GM23338 (cell line): ENCODE data around the gene DNAJC11. TPM values are rescaled to one million over a fixed set of nuclear protein-coding genes. Genes with fewer than 3 reads are reported as not detected.

Experiments
- ATAC-seq: fragments of 200-7000 bp; cut with Tn5 transposase; 3 replicates; pipeline ENCODE4 v1.9.1; 2020
- DNase-seq: peaks from one replicate; pipeline ENCODE4 v3.0.0-alpha.2; 2015; ENCODE audit warnings: low spot score
- H2AFZ ChIP-seq: fragments of 200-600 bp; sonication (generic); 2 replicates; pipeline ENCODE4 v1.8.0; 2016; ENCODE audit warnings: antibody characterized with exemption, mild to moderate bottlenecking, moderate library complexity
- H3F3A ChIP-seq: fragments of 200-600 bp; sonication (generic); replicated peaks from 2 replicates; pipeline ENCODE4 v1.8.0; 2017; ENCODE audit warnings: antibody characterized with exemption, mixed run types, low read depth
- H3K27ac ChIP-seq: fragments of 200-600 bp; sonication (generic); 2 replicates; pipeline ENCODE4 v1.6.1; 2016; ENCODE audit warnings: low read depth
- H3K27me3 ChIP-seq: fragments of 200-600 bp; sonication (generic); 2 replicates; pipeline ENCODE4 v1.8.0; 2016; ENCODE audit warnings: mild to moderate bottlenecking, mixed run types, moderate library complexity; ENCODE audit not compliant: insufficient read depth
- H3K36me3 ChIP-seq: fragments of 200-600 bp; sonication (generic); 2 replicates; pipeline ENCODE4 v1.8.0; 2016; ENCODE audit warnings: mild to moderate bottlenecking; ENCODE audit not compliant: insufficient read depth
- H3K4me1 ChIP-seq: fragments of 200-600 bp; sonication (generic); 2 replicates; pipeline ENCODE4 v1.8.0; 2016; ENCODE audit warnings: mild to moderate bottlenecking, moderate library complexity; ENCODE audit not compliant: insufficient read depth
- H3K4me2 ChIP-seq: fragments of 200-600 bp; sonication (generic); 2 replicates; pipeline ENCODE4 v1.7.1; 2017; ENCODE audit warnings: mixed run types
- H3K4me3 ChIP-seq: fragments of 200-600 bp; sonication (generic); 2 replicates; pipeline ENCODE4 v1.6.1; 2016; ENCODE audit warnings: mixed run types
- H3K79me2 ChIP-seq: fragments of 200-600 bp; sonication (generic); replicated peaks from 2 replicates; pipeline ENCODE4 v1.8.0; 2017; ENCODE audit warnings: mild to moderate bottlenecking; ENCODE audit not compliant: insufficient read depth
- H3K9me2 ChIP-seq: fragments of 200-600 bp; sonication (generic); 2 replicates; pipeline ENCODE4 v1.8.0; 2017; ENCODE audit not compliant: insufficient read depth
- H4K20me1 ChIP-seq: fragments of 200-600 bp; sonication (generic); replicated peaks from 2 replicates; pipeline ENCODE4 v1.8.0; 2017; ENCODE audit warnings: mild to moderate bottlenecking; ENCODE audit not compliant: insufficient read depth
- H3K27ac Mint-ChIP-seq: 2 replicates; pipeline ENCODE4 v1.8.0; 2020; ENCODE audit warnings: inconsistent platforms, mild to moderate bottlenecking, moderate library complexity, mixed read lengths
- H3K27me3 Mint-ChIP-seq: 3 replicates; pipeline ENCODE4 v1.8.0; 2022; ENCODE audit warnings: low read depth, mild to moderate bottlenecking, moderate library complexity, mixed read lengths, inconsistent platforms; ENCODE audit not compliant: insufficient read depth, poor library complexity
- H3K36me3 Mint-ChIP-seq: 3 replicates; pipeline ENCODE4 v1.8.0; 2021; ENCODE audit warnings: low read depth, mild to moderate bottlenecking, inconsistent platforms, moderate library complexity, mixed read lengths
- H3K4me1 Mint-ChIP-seq: 3 replicates; pipeline ENCODE4 v1.8.0; 2020; ENCODE audit warnings: mild to moderate bottlenecking, inconsistent platforms, mixed read lengths
- H3K4me3 Mint-ChIP-seq: 3 replicates; pipeline ENCODE4 v1.8.0; 2021; ENCODE audit warnings: moderate library complexity, mild to moderate bottlenecking, inconsistent platforms, mixed read lengths
- H3K9me3 Mint-ChIP-seq: 3 replicates; pipeline ENCODE4 v1.8.0; 2020; ENCODE audit warnings: moderate library complexity, mild to moderate bottlenecking, inconsistent platforms, mixed read lengths
- CREB1 ChIP-seq: fragments of 250-450 bp; sonication (Bioruptor Pico); IDR thresholded peaks from 2 replicates; pipeline ENCODE4 v1.5.0; 2020; ENCODE audit warnings: low read depth, mild to moderate bottlenecking, moderate library complexity
- CTCF ChIP-seq, 2 experiments: fragments of 200-600 bp in 1 of 2; sonication (generic) in 1 of 2; conservative IDR thresholded peaks; 2 replicates each; pipeline versions ENCODE4 v1.5.1 to v1.6.1; 2016 to 2017; ENCODE audit warnings: antibody characterized with exemption in 2 of 2, low read depth in 2 of 2, mild to moderate bottlenecking in 2 of 2, moderate library complexity in 1 of 2
- EZH2 ChIP-seq: fragments of 200-600 bp; sonication (generic); IDR thresholded peaks from one replicate; pipeline ENCODE4 v1.8.0; 2017; ENCODE audit warnings: antibody characterized with exemption, mild to moderate bottlenecking, low read depth; ENCODE audit not compliant: unreplicated experiment
- EZH2phosphoT487 ChIP-seq: fragments of 200-600 bp; sonication (generic); IDR thresholded peaks from one replicate; pipeline ENCODE4 v1.8.1; 2018; ENCODE audit warnings: antibody characterized with exemption; ENCODE audit not compliant: unreplicated experiment
- JUNB ChIP-seq: IDR thresholded peaks from one replicate; pipeline ENCODE4 v1.6.1; 2016; ENCODE audit warnings: antibody characterized with exemption; ENCODE audit not compliant: unreplicated experiment
- NANOG ChIP-seq: IDR thresholded peaks from 2 replicates; pipeline ENCODE4 v1.6.1; 2016; ENCODE audit warnings: antibody characterized with exemption, borderline replicate concordance
- POLR2AphosphoS5 ChIP-seq: IDR thresholded peaks from 2 replicates; pipeline ENCODE4 v1.6.1; 2016; ENCODE audit warnings: antibody characterized with exemption, low read depth
- STAT1 ChIP-seq: IDR thresholded peaks from one replicate; pipeline ENCODE4 v1.6.1; 2016; ENCODE audit warnings: antibody characterized with exemption; ENCODE audit not compliant: unreplicated experiment
- ZNF114 ChIP-seq: fragments of 250-450 bp; sonication (Bioruptor Pico); IDR thresholded peaks from 2 replicates; pipeline ENCODE4 v1.5.0; 2020; ENCODE audit warnings: mild to moderate bottlenecking, moderate library complexity
- ZNF331 ChIP-seq: fragments of 250-450 bp; sonication (Bioruptor Pico); IDR thresholded peaks from 2 replicates; pipeline ENCODE4 v1.5.0; 2020; ENCODE audit warnings: low read depth, mild to moderate bottlenecking, moderate library complexity
- polyA plus RNA-seq: library from polyadenylated mRNA; unstranded; fragments of >200 nt; fragmentation: Nextera tagmentation; extraction: Ambion mirVana; gene quantifications from 2 replicates; pipeline ENCODE4 v1.2.1, GENCODE V29; 2016
- total RNA-seq: library from RNA; depleted of rRNA; stranded (reverse); fragments of >200 nt; shearing (Covaris generic); gene quantifications from 2 replicates; pipeline ENCODE4 v1.2.3, GENCODE V29; 2014
- TF ChIP-seq, protein P1 (sequence below): IDR thresholded peaks from 2 replicates; pipeline ENCODE4 v1.6.1; 2016; ENCODE audit warnings: antibody characterized with exemption
- TF ChIP-seq, protein P2 (sequence below): fragments of 250-450 bp; sonication (Bioruptor Pico); IDR thresholded peaks from 2 replicates; pipeline ENCODE4 v1.5.0; 2020; ENCODE audit warnings: mild to moderate bottlenecking, moderate library complexity

The DNAJC11 gene
- total and polyA plus RNA-seq, 2 experiments from 2014 or later = 48.4 to 67.2 TPM

DNA sequence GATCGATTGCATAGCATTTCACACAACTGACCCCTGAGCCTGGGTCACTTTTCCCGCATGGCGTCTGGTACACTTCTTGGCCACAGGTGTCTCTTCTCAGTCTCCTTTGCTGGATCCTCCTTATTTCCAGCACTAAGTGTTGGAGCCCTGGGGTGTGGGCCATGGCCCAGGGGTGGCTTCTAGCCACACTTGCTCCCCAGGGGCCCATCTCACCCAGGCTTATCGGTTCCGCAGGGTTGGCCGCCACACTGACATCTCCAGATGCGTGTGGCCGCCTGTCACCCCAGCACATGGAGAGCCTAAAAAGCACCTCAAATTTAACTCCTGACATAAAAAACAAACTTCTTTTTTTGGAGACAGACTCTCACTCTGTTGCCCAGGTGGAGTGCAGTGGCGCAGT, 74.6 kb downstream of the DNAJC11 start (continued):
- TF ChIP-seq ZNF331 (CRISPR knock-in tag) = no peak
- TF ChIP-seq, protein P1, sequence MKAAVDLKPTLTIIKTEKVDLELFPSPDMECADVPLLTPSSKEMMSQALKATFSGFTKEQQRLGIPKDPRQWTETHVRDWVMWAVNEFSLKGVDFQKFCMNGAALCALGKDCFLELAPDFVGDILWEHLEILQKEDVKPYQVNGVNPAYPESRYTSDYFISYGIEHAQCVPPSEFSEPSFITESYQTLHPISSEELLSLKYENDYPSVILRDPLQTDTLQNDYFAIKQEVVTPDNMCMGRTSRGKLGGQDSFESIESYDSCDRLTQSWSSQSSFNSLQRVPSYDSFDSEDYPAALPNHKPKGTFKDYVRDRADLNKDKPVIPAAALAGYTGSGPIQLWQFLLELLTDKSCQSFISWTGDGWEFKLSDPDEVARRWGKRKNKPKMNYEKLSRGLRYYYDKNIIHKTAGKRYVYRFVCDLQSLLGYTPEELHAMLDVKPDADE = no peak
- TF ChIP-seq EZH2 = no peak

DNA sequence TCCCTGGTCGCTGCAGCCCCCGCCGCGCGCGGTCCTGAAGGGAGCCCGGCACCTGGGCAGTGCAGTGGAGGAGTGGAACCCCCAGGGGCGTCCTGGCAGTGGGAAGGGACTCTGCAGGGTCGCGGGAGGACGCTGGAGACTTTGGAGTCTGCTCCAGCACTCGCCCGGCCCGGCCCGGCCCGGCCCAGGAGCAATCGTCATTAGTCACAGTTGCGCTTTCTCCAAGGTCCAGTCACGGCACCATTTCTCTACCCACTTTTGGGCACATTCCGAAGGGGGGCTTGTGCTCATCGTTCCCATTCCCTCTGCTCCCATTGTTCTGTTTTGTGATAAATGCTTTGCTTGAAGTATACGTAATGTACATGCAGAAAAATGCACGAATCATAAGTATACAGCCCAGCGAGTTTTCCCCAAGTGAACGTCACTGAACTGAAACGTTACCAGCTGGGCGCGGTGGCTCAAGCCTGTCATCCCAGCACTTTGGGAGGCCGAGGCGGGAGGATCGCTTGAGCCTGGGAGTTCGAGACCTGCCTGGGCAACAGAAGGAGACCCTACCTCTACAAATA, 75.9 kb downstream of the DNAJC11 start:
- Mint-ChIP-seq H3K4me1 (peaks cover 20% of the 10 kb centered on the region), H3K4me3 (peak overlapping the region; percentile 89), H3K27ac (peak overlapping the region; percentile 68; the same call in 1 of the 2 replicates), H3K36me3 (peaks cover 45% of the 10 kb centered on the region), H3K27me3 (peaks cover 9% of the 10 kb centered on the region), H3K9me3 (no peaks in the 10 kb centered on the region)
- peaks cover 34% of the 10 kb centered on the region for H4K20me1 ChIP-seq
- peaks cover 50% of the 10 kb centered on the region for H3K79me2 ChIP-seq
- H3K27me3 ChIP-seq = no peaks in the 10 kb centered on the region
- peaks cover 34% of the 10 kb centered on the region for H3F3A ChIP-seq
- no peak overlapping the region for H3K27ac ChIP-seq
- H3K4me2 ChIP-seq = peak overlapping the region; percentile 90
- H3K36me3 ChIP-seq = peaks cover 7% of the 10 kb centered on the region
- DNase-seq (no peak), ATAC-seq (no peak)
- 0 out of 2 replicates have a peak overlapping the region, but pooled peaks have one; percentile 9 for H2AFZ ChIP-seq
- H3K4me3 ChIP-seq = peak overlapping the region; percentile 77
- H3K4me1 ChIP-seq = peaks cover 10% of the 10 kb centered on the region
- H3K9me2 ChIP-seq = no peaks in the 10 kb centered on the region
- no peak for TF ChIP-seq POLR2AphosphoS5
- TF ChIP-seq, protein P1 = no peak
- TF ChIP-seq NANOG = no peak
- no peak for TF ChIP-seq STAT1
- no peak for TF ChIP-seq CREB1 (CRISPR knock-in tag)
- TF ChIP-seq ZNF331 (CRISPR knock-in tag) = no peak
- TF ChIP-seq EZH2phosphoT487 = no peak
- TF ChIP-seq EZH2 = no peak
- no peak for TF ChIP-seq ZNF114
- no peak for TF ChIP-seq JUNB
- TF ChIP-seq CTCF (conservative IDR thresholded peaks at IDR 0.05; ENCODE audit: low read depth in 2 of 2) = no peak
- TF ChIP-seq, protein P2, sequence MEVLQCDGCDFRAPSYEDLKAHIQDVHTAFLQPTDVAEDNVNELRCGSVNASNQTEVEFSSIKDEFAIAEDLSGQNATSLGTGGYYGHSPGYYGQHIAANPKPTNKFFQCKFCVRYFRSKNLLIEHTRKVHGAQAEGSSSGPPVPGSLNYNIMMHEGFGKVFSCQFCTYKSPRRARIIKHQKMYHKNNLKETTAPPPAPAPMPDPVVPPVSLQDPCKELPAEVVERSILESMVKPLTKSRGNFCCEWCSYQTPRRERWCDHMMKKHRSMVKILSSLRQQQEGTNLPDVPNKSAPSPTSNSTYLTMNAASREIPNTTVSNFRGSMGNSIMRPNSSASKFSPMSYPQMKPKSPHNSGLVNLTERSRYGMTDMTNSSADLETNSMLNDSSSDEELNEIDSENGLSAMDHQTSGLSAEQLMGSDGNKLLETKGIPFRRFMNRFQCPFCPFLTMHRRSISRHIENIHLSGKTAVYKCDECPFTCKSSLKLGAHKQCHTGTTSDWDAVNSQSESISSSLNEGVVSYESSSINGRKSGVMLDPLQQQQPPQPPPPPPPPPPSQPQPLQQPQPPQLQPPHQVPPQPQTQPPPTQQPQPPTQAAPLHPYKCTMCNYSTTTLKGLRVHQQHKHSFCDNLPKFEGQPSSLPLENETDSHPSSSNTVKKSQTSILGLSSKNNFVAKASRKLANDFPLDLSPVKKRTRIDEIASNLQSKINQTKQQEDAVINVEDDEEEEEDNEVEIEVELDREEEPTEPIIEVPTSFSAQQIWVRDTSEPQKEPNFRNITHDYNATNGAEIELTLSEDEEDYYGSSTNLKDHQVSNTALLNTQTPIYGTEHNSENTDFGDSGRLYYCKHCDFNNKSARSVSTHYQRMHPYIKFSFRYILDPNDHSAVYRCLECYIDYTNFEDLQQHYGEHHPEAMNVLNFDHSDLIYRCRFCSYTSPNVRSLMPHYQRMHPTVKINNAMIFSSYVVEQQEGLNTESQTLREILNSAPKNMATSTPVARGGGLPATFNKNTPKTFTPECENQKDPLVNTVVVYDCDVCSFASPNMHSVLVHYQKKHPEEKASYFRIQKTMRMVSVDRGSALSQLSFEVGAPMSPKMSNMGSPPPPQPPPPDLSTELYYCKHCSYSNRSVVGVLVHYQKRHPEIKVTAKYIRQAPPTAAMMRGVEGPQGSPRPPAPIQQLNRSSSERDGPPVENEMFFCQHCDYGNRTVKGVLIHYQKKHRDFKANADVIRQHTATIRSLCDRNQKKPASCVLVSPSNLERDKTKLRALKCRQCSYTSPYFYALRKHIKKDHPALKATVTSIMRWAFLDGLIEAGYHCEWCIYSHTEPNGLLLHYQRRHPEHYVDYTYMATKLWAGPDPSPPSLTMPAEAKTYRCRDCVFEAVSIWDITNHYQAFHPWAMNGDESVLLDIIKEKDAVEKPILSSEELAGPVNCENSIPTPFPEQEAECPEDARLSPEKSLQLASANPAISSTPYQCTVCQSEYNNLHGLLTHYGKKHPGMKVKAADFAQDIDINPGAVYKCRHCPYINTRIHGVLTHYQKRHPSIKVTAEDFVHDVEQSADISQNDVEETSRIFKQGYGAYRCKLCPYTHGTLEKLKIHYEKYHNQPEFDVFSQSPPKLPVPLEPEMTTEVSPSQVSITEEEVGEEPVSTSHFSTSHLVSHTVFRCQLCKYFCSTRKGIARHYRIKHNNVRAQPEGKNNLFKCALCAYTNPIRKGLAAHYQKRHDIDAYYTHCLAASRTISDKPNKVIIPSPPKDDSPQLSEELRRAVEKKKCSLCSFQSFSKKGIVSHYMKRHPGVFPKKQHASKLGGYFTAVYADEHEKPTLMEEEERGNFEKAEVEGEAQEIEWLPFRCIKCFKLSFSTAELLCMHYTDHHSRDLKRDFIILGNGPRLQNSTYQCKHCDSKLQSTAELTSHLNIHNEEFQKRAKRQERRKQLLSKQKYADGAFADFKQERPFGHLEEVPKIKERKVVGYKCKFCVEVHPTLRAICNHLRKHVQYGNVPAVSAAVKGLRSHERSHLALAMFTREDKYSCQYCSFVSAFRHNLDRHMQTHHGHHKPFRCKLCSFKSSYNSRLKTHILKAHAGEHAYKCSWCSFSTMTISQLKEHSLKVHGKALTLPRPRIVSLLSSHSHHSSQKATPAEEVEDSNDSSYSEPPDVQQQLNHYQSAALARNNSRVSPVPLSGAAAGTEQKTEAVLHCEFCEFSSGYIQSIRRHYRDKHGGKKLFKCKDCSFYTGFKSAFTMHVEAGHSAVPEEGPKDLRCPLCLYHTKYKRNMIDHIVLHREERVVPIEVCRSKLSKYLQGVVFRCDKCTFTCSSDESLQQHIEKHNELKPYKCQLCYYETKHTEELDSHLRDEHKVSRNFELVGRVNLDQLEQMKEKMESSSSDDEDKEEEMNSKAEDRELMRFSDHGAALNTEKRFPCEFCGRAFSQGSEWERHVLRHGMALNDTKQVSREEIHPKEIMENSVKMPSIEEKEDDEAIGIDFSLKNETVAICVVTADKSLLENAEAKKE (CRISPR knock-in tag) = no peak
